HG03108 (cell line): Measurements from ENCODE around the gene FKBP8.
A peak's percentile ranks its signal among the peaks of the same experiment; 100 is the strongest.
"Not testable (repeated sequence)": the region's sequence is repeated elsewhere in the genome, so short reads cannot be mapped to it uniquely, and the experiment has no call there.

ENCODE experiments used
- ATAC-seq: cut with Tn5 transposase; IDR thresholded peaks from one replicate; pipeline ENCODE4 v1.9.1; 2021; ENCODE audit warnings: moderate library complexity; ENCODE audit not compliant: unreplicated experiment

FKBP8 gene

DNA sequence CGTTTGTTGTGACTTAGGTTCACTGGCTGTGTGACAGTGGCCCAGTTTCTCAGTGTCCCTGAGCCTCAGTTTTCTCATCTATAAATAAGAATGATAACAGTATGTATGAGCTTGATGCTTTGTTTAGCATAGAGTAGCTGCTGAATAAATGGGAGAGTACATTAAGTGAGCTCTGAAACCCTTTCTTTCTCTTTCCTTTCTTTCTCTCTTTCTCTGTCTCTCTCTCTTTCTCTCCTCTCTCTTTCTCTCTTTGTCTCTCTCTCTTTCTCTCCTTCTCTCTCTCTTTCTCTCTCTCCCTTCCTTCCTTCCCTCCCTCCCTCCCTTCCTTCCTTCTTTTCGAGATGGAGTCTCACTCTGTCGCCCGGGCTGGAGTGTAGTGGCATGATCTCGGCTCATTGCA lies 16.3 kb upstream of the FKBP8 start:
- no peak for ATAC-seq

DNA sequence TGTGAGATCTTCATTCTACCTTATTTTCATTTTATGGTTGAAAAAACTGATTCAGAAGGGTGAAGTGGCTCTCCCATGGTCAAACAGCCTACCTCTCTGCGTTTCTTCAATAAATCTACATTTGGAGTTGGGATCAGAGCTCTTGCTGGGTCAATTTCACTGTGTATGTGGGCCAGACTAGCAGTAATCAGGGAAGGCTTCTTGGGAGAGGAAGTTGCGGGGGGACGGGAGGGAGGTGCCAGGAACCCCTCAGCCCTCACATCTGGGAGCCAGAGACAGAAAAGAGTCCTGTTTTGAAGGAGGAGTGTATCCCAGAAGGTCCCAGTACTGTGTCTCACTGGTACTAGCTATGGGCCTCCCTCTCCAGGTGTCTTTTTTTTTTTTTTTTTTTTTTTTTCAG lies 15.2 kb upstream of the FKBP8 start:
- no peak for ATAC-seq

DNA sequence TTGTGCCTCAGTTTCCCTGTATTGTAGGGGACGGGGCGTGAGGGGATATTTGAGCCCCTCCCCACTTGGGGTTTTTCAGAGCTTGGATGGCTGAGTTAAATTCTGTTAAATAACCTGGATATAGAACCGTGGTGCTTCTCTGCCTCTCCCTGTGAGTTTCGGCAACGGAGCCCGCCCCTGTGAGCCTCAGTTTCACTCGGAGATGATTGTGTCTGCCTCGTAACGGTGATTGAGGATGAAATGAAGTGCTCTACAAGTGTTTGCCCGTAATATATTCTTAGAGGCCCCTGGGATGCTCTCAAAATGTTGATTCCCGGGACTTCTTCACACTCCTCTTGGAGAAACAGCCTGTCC lies 14.8 kb upstream of the FKBP8 start:
- ATAC-seq, result no peak

DNA sequence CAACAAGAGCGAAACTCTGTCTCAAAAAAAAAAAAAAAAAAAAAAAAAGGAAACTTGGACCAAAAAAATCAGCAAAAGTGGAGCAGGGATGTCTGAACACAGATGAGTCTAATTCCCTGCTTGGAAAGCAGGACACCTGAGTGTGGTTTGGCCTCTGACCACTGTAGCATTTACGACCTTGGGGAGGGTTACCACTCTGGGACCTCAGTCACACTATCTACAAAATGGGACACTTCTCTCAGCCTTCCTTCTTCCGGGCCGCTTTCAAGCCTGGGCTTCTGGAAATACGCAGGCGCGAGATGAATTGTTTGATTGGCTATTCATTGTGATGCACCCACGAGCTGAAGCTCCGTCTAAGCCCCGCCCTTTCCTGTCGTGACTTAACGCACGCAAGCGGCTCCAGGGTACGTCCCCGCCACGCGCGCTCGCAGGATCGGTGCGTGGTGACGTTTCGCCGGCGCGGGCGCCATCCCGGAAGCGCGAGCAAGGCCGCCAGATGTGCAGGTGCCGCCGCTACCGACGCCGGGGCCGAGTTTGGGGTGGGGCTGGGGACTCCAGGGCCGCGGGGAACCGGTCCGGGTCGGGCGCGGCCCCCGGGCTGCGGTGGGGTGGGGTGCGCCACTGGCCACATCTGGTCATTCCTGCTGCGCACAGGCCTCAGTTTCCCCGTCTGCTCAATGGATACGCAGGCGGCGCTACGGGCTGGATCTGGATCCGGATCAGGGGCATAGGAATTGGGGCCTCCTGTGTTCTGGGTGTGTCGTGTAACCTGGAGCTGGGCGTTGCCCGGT lies 14.2 kb upstream of the FKBP8 start, which contains the start of gene KXD1:
Gene KXD1, plus strand, starts transcription at position 460 of the 791 bp plus-strand sequence. CDS start 4,187 bp downstream, outside the sequence.
- ATAC-seq, result peak; percentile 89

DNA sequence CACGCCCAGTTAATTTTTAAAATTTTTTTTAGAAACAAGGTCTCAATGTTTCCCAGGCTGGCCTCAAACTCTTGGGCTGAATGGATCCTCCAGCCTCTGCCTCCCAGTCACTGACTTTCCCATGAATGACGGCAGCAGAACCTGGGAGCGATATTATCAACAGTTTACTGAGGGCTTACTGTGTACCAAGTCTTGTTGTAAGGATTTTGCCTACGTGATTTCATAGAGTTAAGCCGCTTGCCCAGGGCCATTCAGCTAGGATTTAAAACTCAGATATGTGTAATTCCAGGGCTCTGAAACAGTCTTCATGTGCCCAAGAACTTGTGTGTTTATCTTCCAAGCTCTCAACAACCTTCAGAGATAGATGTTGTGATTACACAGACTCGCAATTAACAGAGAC lies 8.3 kb upstream of the FKBP8 start:
- no peak for ATAC-seq

DNA sequence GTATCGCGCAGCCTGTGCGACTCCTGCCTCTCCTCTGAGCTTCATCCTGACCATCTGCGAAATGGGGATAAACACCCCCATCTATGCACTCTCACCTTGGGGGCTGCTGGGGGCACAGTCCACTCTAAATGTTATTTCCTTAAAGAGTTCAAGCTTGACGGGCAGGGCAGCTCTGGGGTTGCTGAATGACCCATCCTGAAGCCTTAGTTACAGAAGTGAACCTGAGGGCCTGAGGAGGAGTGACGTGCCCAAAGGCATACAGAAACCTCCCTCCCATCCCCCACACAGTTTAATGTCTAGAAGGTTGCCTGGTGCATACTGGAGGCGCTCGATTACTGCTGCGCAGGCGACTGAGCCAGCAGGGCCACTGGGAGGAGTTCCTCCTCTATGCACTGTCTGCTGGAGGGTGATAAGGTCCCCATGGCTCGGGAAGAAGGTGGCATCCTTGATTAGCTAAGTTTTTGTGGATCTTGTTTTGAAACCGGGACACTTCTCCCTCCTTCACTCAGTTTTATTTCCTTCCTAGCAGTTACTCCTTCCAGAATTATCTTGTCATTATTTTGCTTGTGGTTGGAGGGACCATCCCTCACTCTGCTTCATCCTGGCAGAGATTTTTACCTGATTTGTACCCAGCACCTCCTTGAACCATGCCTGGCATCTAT lies 572 bp upstream of the FKBP8 start:
- ATAC-seq, result peak; percentile 71

DNA sequence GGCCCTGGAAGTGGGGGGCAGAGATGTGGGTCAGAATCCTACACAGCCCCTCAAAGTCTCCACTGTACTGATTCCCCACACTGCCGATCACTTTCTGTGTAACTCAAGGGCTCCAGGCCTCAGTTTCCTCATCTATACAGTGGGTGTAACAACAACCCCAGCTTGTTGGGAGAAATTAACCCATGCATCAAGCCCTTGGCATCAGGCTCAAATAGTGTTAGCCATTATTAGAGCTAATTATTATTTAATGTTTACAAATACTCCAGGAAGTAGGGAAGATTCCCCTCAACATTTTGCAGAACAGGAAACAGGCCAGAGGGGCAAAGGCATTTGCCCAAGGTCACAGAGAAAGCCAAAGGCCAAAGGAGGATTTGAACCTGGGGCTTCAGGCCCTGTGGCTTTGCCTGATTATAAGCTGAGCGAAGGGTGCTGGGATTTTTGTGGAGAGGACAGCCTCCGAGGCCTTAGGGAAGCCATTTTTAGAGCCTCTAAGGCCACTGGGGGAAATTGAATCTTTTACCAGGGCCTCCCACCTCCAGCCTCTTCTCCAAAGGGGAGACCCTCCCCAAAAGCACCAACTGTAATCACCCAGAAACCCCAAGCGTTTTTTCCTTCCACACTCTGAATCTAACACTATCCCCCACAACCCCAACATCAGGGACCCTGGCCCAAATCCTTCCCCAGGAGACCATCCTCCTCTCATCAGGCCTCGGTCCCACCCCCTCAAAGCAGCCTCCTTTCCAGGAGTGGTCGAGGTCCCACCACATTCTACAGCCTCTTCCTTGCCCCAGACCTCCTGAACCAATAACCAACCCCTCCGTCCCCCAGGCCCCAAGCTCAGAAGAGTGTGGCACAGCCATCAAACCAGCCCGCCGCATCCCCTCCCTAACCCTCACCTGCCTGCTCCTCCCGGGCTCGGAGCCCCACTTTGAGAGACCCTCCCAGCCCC lies 1.1 kb downstream of the FKBP8 start:
- ATAC-seq, result no peak

DNA sequence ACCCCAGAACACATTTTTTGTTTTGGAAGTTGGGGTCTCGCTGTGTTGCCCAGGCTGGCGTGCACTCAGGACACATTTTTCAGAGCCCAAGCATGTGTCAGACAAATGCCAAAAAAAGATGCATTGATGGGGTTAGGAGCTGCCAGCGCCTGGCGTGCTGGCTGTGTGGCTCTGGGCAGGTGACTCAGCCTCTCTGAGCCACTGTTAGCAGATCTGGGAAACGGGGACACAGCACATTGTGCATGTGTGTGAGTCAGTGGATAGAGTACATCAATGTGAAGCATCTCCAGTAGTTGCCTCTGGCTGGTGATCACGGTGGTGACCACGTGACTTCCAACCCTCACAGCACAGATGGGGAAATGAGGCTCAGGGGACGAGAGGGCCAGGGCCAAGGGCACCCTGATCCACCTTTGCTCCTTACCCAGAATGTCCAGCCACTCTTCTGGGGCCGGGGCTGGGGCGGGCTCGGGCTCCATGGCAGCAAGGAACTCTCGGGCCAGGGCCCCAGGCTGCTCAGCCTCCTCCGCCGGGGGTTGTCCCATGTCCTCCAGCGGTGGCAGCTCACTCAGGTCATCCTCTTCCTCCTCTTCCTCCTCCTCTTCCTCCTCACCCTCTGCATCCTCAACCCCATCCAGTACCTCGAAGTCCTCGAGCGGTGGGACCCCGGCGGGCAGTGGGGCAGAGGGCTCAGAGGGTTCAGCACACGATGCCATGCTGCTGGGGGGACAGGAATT lies 1.9 kb downstream of the FKBP8 start:
- ATAC-seq, result no peak

DNA sequence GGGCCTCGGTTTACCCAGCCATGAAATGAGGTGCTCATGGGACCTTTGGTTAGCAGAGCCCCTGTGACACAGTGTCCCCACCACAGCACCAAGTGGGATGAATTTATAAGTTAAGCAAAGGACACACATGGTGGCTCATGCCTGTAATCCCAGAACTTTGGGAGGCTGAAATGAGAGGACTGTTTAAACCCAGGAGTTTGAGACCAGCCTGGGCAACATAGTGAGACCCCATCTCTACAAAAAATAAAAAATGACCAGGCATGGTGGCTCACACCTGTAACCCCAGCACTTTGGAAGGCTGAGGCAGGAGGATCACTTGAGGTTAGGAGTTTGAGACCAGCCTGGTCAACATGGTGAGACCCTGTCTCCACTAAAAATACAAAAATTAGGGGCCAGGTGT lies 3.2 kb downstream of the FKBP8 start:
- not testable (repeated sequence) for ATAC-seq

DNA sequence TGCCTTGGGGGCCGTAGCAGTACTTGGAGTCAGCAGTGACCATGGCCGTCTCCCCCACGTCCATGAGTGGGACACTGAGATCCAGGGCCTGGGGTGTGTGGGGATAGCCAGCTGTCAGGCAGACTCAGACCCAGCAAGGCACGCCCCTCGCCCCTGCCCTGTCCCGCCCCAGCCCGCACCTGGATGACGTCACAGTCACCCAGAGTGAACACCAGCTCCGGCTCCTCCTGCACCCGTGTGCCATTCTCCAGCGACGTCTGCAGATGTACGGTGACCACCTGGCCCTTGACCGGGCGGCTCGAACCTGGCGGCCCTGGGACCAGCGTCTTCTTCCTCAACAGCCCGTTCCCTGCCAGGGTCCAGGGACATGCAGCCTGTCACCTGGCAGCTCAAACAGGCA lies 4.0 kb downstream of the FKBP8 start:
- no peak for ATAC-seq

DNA sequence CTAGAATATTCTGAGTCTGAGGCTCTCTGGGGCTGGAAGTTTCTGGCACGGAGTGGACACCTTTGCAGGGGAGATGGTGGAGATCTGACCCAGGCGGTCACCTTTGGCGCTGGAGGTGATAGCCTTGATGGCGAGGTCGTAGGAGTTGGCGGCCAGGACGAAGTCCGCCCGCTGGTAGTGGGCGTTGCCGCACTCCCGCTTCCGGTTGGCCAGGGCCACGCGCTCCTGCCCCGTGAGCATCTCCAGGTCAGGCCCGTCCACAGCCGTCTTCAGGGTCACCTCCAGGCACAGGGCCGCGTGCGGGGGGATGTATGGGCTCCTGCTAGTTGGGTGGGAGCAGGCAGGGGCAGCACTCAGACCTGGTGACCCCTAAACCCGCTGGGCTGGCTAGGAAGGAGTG lies 5.3 kb downstream of the FKBP8 start:
- ATAC-seq, result no peak

DNA sequence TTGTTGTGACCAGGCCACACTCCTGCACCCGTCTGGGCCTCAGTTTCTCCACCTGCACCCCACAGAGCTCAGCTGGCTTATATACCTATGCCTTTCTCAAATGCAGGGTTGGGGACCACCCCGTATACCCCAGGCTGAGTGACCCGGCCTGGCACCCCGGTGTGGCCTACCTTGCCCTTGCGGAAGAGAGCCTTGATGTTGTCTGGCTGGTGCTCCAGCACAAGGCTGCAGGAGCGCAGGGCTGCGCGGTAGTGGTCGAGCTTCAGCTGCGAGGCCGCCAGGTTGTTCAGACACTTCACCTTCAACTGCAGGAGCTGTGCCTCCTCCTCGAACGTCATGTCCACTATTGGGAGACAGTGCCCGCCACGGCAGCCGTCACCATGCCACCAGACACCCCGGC lies 5.9 kb downstream of the FKBP8 start:
- no peak for ATAC-seq

DNA sequence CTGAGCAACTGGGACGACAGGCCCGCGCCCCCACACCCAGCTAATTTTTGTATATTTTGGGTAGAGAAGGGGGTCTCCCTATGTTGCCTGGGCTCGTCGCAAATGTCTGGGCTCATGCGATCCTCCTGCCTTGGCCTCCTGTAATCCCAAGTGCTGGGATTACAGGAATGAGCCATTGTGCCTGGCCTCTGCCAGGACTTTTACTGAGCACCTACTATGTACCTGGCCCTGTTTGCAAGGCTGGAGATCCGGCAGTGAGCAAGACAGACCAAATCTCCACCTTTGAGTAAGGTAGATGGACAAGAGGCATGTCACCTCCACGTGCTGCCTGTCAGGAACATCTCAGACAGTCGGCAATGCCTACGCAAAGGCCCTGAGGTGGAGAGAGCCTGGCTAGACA lies 6.9 kb downstream of the FKBP8 start:
- no peak for ATAC-seq

DNA sequence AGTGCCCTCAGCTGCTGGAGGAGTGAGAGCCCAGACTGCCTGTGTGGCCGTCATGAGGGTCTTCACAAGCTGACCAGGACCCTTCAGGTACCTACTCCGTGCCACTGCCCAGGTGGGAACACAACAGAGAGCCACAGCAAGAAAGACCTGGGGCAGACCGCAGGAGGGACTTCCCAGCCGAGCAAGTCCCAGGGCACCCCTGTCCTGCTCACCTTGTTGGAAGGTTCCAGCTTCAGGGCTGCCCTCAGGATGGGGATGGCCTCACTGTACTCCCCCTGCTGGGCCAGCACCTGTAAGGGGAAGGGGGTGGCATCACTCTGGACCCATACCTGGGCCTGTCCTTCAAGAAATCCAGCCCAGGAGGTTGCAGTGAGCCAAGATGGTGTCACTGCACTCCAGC lies 10.3 kb downstream of the FKBP8 start:
- no peak for ATAC-seq

DNA sequence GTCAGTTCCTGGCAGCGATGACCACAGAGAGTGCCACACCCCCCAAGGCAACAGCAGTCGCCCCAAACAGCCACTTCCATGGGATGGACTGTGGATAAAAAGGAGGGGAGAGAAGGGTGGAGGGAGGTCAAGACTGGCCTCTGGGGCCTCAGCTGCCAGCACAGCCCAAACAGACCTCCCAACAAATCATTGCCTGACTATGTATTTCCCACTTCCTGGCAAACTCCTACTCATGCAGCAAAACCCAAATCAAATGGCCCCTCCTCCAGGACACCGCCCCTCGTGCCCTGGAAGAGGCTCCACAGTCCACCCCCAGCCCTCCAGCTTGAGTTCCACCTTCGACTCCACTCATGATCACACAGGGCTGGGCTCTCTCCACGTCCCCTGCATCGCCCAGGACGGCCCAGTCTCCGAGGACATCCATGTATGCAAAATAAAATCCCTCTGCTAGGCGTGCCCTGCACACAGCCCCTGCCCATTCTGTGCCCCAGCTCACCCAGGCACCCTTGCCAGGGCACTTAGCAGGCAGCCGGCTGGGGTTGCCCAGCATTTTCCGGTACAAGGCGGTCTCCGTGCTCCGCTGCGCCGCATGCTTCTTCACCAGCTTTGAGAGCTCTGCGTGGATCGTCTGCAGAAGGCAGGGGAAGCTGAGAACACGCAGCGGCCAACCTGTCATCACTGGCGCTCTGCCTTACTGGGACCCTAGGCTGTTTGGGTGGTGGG lies 11.0 kb downstream of the FKBP8 start:
- ATAC-seq, result no peak

DNA sequence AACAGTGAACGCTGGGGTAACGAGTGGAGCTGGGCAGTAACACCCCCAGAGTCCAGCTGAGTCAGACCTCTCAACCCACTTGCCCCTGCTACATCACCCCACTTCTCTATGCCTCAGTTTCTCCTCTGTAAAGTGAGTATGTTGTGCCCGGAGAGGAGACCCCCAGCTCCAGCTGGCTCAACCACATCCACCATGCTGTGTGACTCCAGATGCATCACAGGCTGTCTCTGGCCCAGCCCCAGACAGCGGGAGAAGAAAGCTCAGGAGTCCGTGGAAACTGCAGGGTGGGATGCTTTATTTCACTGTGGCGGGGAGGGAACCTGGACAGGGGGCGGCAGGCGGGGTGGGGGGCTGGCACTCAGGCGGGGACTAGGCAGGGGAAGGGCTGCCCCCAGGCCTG lies 11.9 kb downstream of the FKBP8 start:
- ATAC-seq, result no peak

DNA sequence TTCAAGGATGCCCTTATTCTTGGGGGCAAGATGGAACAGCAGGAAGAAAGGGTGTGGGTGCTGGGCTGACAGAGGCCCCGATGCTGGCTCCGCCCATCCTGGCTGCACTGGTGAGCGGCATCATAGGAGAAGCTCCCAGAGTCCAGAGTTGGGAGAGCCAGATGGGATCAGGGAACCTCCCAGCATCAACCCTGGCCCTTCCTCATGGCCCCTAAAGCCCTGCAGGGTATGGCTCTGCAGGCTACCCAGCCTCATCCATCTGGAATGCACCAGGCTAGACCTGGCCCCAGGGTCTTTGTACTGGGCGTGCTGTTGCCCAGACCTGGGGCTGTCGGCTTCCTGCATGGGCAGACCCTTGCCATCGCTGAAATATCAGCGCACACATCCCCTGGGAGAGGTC lies 13.6 kb downstream of the FKBP8 start:
- no peak for ATAC-seq

DNA sequence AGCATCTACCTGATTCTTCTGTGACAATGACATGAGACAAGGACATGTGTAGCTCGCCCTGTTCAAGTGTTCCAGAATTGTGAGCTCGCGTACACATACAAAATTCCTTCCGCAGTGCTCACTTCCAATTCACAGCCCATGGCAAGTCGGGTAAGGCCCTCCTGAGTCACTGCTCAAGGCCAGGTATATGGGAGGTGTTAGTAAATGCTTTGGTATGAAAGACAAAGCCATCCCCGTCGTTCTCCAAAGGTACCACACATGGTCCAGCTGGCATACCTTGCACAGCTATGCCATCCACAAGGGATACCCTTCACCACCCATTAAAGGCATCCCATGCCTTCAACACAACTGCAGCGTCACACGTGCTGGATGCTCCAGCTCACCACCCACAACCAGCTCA lies 17.1 kb downstream of the FKBP8 start:
- ATAC-seq, result no peak

DNA sequence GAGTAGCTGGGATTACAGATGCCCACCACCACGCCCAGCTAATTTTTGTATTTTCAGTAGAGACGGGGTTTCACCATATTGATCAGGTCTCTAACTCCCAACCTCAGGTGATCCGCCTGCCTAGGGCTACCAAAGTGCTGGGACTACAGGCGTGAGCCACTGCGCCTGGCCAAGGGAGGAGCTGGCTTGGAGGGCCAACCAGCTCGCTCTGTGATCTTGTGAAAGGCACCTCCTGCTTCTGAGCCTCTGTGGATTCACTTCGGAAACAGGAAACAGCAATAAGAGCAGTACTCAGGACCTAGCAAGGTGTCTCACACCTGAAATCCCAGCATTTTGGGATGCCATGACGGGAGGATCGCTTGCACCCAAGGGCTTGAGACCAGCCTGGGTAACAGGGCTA lies 19.5 kb downstream of the FKBP8 start:
- no peak for ATAC-seq

DNA sequence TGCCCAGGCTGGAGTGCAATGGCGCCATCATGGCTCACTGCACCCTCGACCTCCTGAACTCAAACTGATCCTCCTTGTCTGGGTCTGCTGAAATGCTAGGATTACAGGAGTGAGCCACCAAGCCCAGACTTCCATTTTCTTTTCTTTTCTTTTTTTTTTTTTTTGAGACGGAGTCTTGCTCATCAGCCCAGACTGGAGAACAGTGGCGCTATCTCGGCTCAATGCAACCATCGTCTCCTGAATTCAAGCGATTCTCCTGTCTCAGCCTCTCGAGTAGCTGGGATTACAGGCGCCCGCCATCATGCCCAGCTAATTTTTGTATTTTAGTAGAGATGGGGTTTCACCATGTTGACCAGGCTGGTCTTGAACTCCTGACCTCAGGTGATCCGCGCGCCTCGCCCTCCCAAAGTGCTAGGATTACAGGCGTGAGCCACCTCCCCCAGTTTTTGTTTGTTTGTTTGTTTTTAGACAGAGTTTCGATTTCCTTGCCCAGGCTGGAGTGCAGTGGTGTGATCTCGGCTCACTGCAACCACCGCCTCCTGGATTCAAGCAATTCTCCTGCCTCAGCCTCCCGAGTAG lies 20.4 kb downstream of the FKBP8 start:
- ATAC-seq, result not testable (repeated sequence)
